PC-9 (cell line): ENCODE data around the gene SLC13A4. TPM values are rescaled to one million over a fixed set of nuclear protein-coding genes. Genes with fewer than 3 reads are reported as not detected.
A peak's percentile ranks its signal among the peaks of the same experiment; 100 is the strongest.
"Not testable (repeated sequence)": the region's sequence is repeated elsewhere in the genome, so short reads cannot be mapped to it uniquely, and the experiment has no call there.

Source experiments
- Bru-seq: library from RNA; stranded (reverse); fragments of 400-500 nt; gene quantifications from one replicate; lab custom pipeline; 2021; lab: Mats Ljungman, UMichigan
- BruChase-seq, 2 experiments: library from RNA; stranded (reverse); fragments of 400-500 nt; gene quantifications; one replicate each; lab custom pipeline; 2021; lab: Mats Ljungman, UMichigan
- BruUV-seq: library from RNA; stranded (reverse); fragments of 400-500 nt; replicated peaks from 2 replicates; lab custom pipeline; 2021; lab: Mats Ljungman, UMichigan
- CTCF ChIA-PET: fragments of 300-600 bp; sonication (Branson Sonifier 250); formaldehyde crosslinking; loops from one replicate; lab custom pipeline; 2022; ENCODE audit warnings: antibody characterized with exemption; lab: Charles Lee
- POLR2A ChIA-PET: fragments of 300-600 bp; sonication (Branson Sonifier 250); formaldehyde crosslinking; loops from one replicate; lab custom pipeline; 2022; ENCODE audit warnings: antibody characterized with exemption; ENCODE audit not compliant: unreplicated experiment; lab: Charles Lee
- DNase-seq, 2 experiments: peaks; one replicate each; pipeline versions ENCODE4 v3.0.0 to v3.0.0-alpha.2; 2015 to 2022; ENCODE audit warnings: mixed read lengths in 1 of 2
- H2AFZ ChIP-seq: fragments of 200-600 bp; sonication (generic); 2 replicates; pipeline ENCODE4 v1.8.1; 2017; ENCODE audit warnings: antibody characterized with exemption
- H3F3A ChIP-seq: fragments of 200-600 bp; sonication (generic); 2 replicates; pipeline ENCODE4 v1.8.1; 2017; ENCODE audit warnings: antibody characterized with exemption, mild to moderate bottlenecking, low read depth; ENCODE audit not compliant: insufficient read depth
- H3K27ac ChIP-seq: fragments of 200-600 bp; sonication (generic); 2 replicates; pipeline ENCODE4 v1.6.1; 2016; ENCODE audit warnings: mixed run types
- H3K27me3 ChIP-seq: fragments of 200-600 bp; sonication (generic); 2 replicates; pipeline ENCODE4 v1.6.1; 2016; ENCODE audit warnings: low read depth, mixed run types; ENCODE audit not compliant: insufficient read depth
- H3K36me3 ChIP-seq: fragments of 200-600 bp; sonication (generic); 2 replicates; pipeline ENCODE4 v1.6.1; 2016; ENCODE audit warnings: low read depth, mixed run types
- H3K4me1 ChIP-seq: fragments of 200-600 bp; sonication (generic); replicated peaks from 2 replicates; pipeline ENCODE4 v1.6.1; 2016; ENCODE audit warnings: mixed run types; ENCODE audit not compliant: insufficient read depth
- H3K4me2 ChIP-seq: fragments of 200-600 bp; sonication (generic); 2 replicates; pipeline ENCODE4 v1.6.1; 2017; ENCODE audit warnings: mixed run types
- H3K4me3 ChIP-seq: fragments of 200-600 bp; sonication (generic); 2 replicates; pipeline ENCODE4 v1.6.1; 2016; ENCODE audit warnings: mixed run types
- H3K79me2 ChIP-seq: fragments of 200-600 bp; sonication (generic); 2 replicates; pipeline ENCODE4 v1.6.1; 2017; ENCODE audit warnings: low read depth, mixed run types
- H3K9me2 ChIP-seq: fragments of 200-600 bp; sonication (generic); 2 replicates; pipeline ENCODE4 v1.8.1; 2017; ENCODE audit warnings: mild to moderate bottlenecking; ENCODE audit not compliant: insufficient read depth
- H3K9me3 ChIP-seq: fragments of 200-600 bp; sonication (generic); 2 replicates; pipeline ENCODE4 v1.8.1; 2016; ENCODE audit warnings: low read depth; ENCODE audit not compliant: insufficient read depth
- H4K20me1 ChIP-seq: fragments of 200-600 bp; sonication (generic); 2 replicates; pipeline ENCODE4 v1.8.1; 2017; ENCODE audit not compliant: insufficient read depth
- CTCF ChIP-seq: fragments of 200-600 bp; sonication (generic); conservative IDR thresholded peaks from 2 replicates; pipeline ENCODE4 v1.6.1; 2017; ENCODE audit warnings: mixed run types, antibody characterized with exemption, mild to moderate bottlenecking, moderate library complexity
- EZH2 ChIP-seq: fragments of 200-600 bp; sonication (generic); IDR thresholded peaks from 2 replicates; pipeline ENCODE4 v1.8.0; 2017; ENCODE audit warnings: antibody characterized with exemption, low read depth
- intact Hi-C: fragments of 100-400 bp; cut with micrococcal nuclease; formaldehyde crosslinking; loops from one replicate; pipeline ENCODE4 v1.10.0; 2022; ENCODE audit not compliant: unreplicated experiment
- long read RNA-seq: library from polyadenylated mRNA; stranded (forward); transcript quantifications from one replicate; pipeline ENCODE4 v2.0.0, GENCODE V29; 2022
- total RNA-seq: library from RNA; stranded (reverse); gene quantifications from 2 replicates; pipeline ENCODE4 v1.2.3, GENCODE V29; 2021

The SLC13A4 gene, protein sequence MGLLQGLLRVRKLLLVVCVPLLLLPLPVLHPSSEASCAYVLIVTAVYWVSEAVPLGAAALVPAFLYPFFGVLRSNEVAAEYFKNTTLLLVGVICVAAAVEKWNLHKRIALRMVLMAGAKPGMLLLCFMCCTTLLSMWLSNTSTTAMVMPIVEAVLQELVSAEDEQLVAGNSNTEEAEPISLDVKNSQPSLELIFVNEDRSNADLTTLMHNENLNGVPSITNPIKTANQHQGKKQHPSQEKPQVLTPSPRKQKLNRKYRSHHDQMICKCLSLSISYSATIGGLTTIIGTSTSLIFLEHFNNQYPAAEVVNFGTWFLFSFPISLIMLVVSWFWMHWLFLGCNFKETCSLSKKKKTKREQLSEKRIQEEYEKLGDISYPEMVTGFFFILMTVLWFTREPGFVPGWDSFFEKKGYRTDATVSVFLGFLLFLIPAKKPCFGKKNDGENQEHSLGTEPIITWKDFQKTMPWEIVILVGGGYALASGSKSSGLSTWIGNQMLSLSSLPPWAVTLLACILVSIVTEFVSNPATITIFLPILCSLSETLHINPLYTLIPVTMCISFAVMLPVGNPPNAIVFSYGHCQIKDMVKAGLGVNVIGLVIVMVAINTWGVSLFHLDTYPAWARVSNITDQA
- not detected in 2 replicates for total RNA-seq
- percentile 2 among the genes with signal in this experiment for Bru-seq, nascent RNA
- percentile 6 among the genes with signal in this experiment for BruChase-seq, experiment 1, labeled RNA remaining after a 2-hour chase
- percentile 2 among the genes with signal in this experiment for BruChase-seq, experiment 2, labeled RNA remaining after a 6-hour chase
- long read RNA-seq, partial matches to known transcripts: 0 of 6 reads
- long read RNA-seq, other reads (novel, unspliced or antisense): 6 of 6 reads

DNA sequence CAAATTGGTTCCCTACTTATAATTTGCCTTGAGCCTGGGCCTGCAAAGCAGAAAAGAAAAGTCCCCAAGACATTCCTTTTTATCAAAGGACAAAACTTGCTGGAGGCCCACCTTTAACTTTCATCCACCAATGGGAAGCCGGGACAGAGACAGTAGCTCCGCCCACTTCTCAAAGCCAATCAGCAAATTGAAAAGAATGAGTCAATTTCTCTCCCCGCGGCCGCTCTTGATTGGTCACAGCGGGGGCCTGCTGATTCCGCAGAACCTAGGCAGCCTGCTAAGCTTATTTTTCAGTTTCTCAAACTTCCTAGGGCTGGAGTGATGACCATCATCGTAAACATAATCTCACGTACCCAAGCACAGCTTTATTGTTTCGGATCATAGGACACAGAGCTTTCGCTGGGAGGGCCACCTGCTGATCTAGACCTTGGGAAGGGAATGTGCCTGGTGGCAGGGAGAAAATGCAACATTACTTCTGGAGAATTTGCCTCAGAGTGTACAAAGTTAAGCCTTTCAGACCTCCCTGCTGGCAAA lies at the start of gene SLC13A4:
Gene SLC13A4, minus strand, starts transcription at position 51 of the 534 bp plus-strand sequence. CDS start 690 bp downstream, outside the sequence.
- DNase-seq: no peak
- H4K20me1 ChIP-seq: no peaks in the 10 kb centered on the region
- H3F3A ChIP-seq: no peaks in the 10 kb centered on the region
- H3K36me3 ChIP-seq: no peaks in the 10 kb centered on the region
- no peak within 1 kb of the TSS for H3K4me3 ChIP-seq
- H3K27ac ChIP-seq: no peak within 1 kb of the TSS
- ChIA-PET POLR2A (no interaction called here), CTCF (no interaction called here)
- H2AFZ ChIP-seq: no peak within 1 kb of the TSS
- H3K9me2 ChIP-seq: no peaks in the 10 kb centered on the region
- TF ChIP-seq EZH2 (no peak), CTCF (no peak)
- intact Hi-C loops: no loop called here
- H3K27me3 ChIP-seq: no peaks in the 10 kb centered on the region
- H3K4me1 ChIP-seq: peaks cover 7% of the 10 kb centered on the region
- no TSS peak for BruUV-seq
- H3K4me2 ChIP-seq: no peak within 1 kb of the TSS
- H3K9me3 ChIP-seq: no peaks in the 10 kb centered on the region
- H3K79me2 ChIP-seq: no peaks in the 10 kb centered on the region

DNA sequence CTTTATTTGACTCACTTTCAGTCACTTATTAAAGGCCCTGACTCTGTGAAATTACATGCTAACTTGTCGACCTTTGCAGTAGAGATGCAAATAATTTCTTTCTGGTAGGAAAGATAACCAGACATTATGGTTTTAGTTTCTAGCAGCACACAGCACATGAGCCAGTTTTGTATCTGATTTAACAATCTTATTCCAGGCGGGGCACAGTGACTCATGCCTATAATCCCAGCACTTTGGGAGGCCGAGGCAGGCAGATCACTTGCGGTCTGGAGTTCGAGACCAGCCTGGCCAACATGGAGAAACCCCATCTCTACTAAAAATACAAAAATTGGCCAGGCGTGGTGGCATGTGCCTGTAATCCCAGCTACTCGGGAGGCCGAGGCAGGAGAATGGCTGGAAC lies 47.9 kb upstream of the SLC13A4 start:
- intact Hi-C loops, H3K4me3 ChIP-seq, H4K20me1 ChIP-seq, H3K36me3 ChIP-seq, H3K27ac ChIP-seq, CTCF ChIA-PET, H3K9me2 ChIP-seq, POLR2A ChIA-PET, H3K27me3 ChIP-seq, H3K79me2 ChIP-seq, H3F3A ChIP-seq, BruUV-seq, H2AFZ ChIP-seq, DNase-seq, H3K4me2 ChIP-seq: not testable (repeated sequence)
- H3K9me3 ChIP-seq: peaks cover 17% of the 10 kb centered on the region; the same call in 1 of the 2 replicates
- peaks cover 36% of the 10 kb centered on the region for H3K4me1 ChIP-seq

- H3K9me3 ChIP-seq: peaks cover 17% of the 10 kb centered on the region; the same call in 1 of the 2 replicates
- no peaks in the 10 kb centered on the region for H4K20me1 ChIP-seq
- H3K4me2 ChIP-seq: no peak overlapping the region
- no peak overlapping the region for H2AFZ ChIP-seq
- H3F3A ChIP-seq: peaks cover 4% of the 10 kb centered on the region
- H3K4me1 ChIP-seq: peaks cover 36% of the 10 kb centered on the region
- no TSS peak for BruUV-seq
- no peak for TF ChIP-seq CTCF
- TF ChIP-seq EZH2: no peak
- ChIA-PET CTCF (no interaction called here), POLR2A (no interaction called here)
- H3K4me3 ChIP-seq: no peak overlapping the region
- H3K27me3 ChIP-seq: no peaks in the 10 kb centered on the region
- intact Hi-C loops: no loop called here
- no peak overlapping the region for H3K27ac ChIP-seq
- H3K36me3 ChIP-seq: no peaks in the 10 kb centered on the region
- no peak for DNase-seq
- no peaks in the 10 kb centered on the region for H3K79me2 ChIP-seq
- no peaks in the 10 kb centered on the region for H3K9me2 ChIP-seq
Measured at GRCh38 chr7:135775230-135775629, 47.2 kb upstream of the SLC13A4 start.
